Transverse colon (tissue), 4 donors: ENCODE results near the gene RARB. TPM values are rescaled to one million over a fixed set of nuclear protein-coding genes. Genes with fewer than 3 reads are reported as not detected.

ENCODE experiments used
- DNase-seq: peaks from one replicate; pipeline ENCODE4 v3.0.0-alpha.2; 2019
- H3K27ac ChIP-seq, 4 donors: fragments of 200-600 bp; sonication (generic); 2 replicates each; pipeline ENCODE4 v1.5.1; 2016 to 2018; ENCODE audit warnings: inconsistent platforms in 4 of 4
- H3K27me3 ChIP-seq: fragments of 200-600 bp; sonication (generic); 2 replicates; pipeline ENCODE4 v1.5.1; 2017; ENCODE audit warnings: inconsistent platforms
- H3K36me3 ChIP-seq, 4 donors: fragments of 200-600 bp; sonication (generic); 2 replicates each; pipeline ENCODE4 v1.5.1; 2017 to 2019; ENCODE audit warnings: inconsistent platforms in 4 of 4
- H3K4me1 ChIP-seq, 4 donors: fragments of 200-600 bp; sonication (generic); 2 replicates each; pipeline ENCODE4 v1.5.1; 2017 to 2020; ENCODE audit warnings: inconsistent platforms in 4 of 4
- H3K4me3 ChIP-seq, 4 donors: fragments of 200-600 bp; sonication (generic); 1 replicate in 1 of 4; 2 replicates in 3 of 4; pipeline versions ENCODE4 v1.5.1 to v1.6.1; 2017 to 2019; ENCODE audit warnings: inconsistent platforms in 4 of 4
- H3K9me3 ChIP-seq, 2 donors: fragments of 200-600 bp; sonication (generic); 2 replicates each; pipeline ENCODE4 v1.5.1; 2017 to 2019; ENCODE audit warnings: inconsistent platforms in 2 of 2
- CTCF ChIP-seq, 5 experiments: fragments of 200-600 bp in 3 of 5; fragments of 450-650 bp in 2 of 5; sonication (generic) in 3 of 5; IDR thresholded peaks; 1 replicate in 2 of 5; 2 replicates in 3 of 5; pipeline ENCODE4 v1.5.1; 2016 to 2017; ENCODE audit warnings: antibody characterized with exemption in 5 of 5, inconsistent platforms in 3 of 5, mild to moderate bottlenecking in 2 of 5, moderate library complexity in 1 of 5
- EP300 ChIP-seq: sonication (generic); formaldehyde crosslinking; IDR thresholded peaks from one replicate; pipeline ENCODE4 v1.6.1; 2017; ENCODE audit warnings: antibody characterized with exemption, low read depth
- POLR2A ChIP-seq: fragments of 450-650 bp; IDR thresholded peaks from one replicate; pipeline ENCODE4 v1.6.1; 2016; ENCODE audit warnings: antibody characterized with exemption, mild to moderate bottlenecking, moderate library complexity
- POLR2AphosphoS5 ChIP-seq, 3 donors: sonication (generic); formaldehyde crosslinking; IDR thresholded peaks; one replicate each; pipeline ENCODE4 v1.6.1; 2016; ENCODE audit warnings: antibody characterized with exemption in 3 of 3
- WGBS, 2 donors: methylation state at CpG; one replicate each; pipeline ENCODE4 v1.1.5; 2018; ENCODE audit warnings: low coverage in 1 of 2; 5-methylcytosine and 5-hydroxymethylcytosine counted together
- in situ Hi-C, 4 donors: fragments of 200-750 bp; cut with MboI; loops; one replicate each; pipeline versions ENCODE4 v1.15.0 to v1.15.1; 2017; ENCODE audit warnings: low sequenced_read_pairs in 3 of 4, low pct_ligation_motif_present in 1 of 4, low pct_unique_long_range_greater_than_20kb in 1 of 4
- intact Hi-C: fragments of 100-400 bp; cut with DNase I; formaldehyde crosslinking; loops from one replicate; pipeline ENCODE4 v1.15.1; 2023; ENCODE audit warnings: low total_unique reads
- total RNA-seq, 4 donors: library from RNA; depleted of rRNA; stranded (reverse); fragments of >200 nt; gene quantifications; one replicate each; pipeline ENCODE4 v1.1.0, GENCODE V29; 2016

Gene RARB
- total RNA-seq, 4 donors from 2014 or later = 2.4 to 4.5 (median 2.9) TPM; not detected in 1

DNA sequence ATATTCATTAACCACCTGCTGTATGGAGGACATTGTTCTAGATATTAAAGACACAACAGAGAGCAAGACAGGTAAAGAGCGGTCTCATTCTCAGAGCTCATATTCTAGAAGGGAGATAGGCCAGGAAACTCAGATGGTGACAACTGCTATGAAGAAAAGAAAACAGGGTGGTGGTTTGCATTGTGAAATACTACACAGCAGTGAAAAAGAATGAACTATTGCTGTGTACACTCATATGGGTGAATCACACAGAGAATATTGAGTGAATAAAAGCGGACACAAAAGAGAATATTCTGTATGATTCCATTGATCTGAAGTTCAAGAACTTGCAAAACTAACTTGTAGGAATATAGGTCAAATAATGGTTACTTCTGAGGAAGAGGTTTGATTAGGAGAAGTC is 159.9 kb downstream of the RARB start:
- TF ChIP-seq EP300 (no peak), CTCF (IDR thresholded peaks at IDR 0.05) (no peak), POLR2A (no peak), POLR2AphosphoS5 (IDR thresholded peaks at IDR 0.05) (no peak)
- intact Hi-C loops (loop anchor here (10.0 kb wide), 1 partner anchor 813 kb away; no protein-coding TSS in a partner anchor), in situ Hi-C loops (loop anchor here (25.0 kb wide), 4 partner anchors 576 to 826 kb away; no protein-coding TSS in a partner anchor)
- Histone ChIP-seq H3K4me1 (peaks cover 0 to 7% (median 0%) of the 10 kb centered on the region in 4 donors), H3K27ac (no peak overlapping the region), H3K27me3 (no peaks in the 10 kb centered on the region), H3K4me3 (no peak overlapping the region), H3K9me3 (no peaks in the 10 kb centered on the region), H3K36me3 (no peaks in the 10 kb centered on the region)
- no peak for DNase-seq
- 96 to 97% methylated on average over 2 of the region's 2 CpGs for WGBS, 2 donors

- DNase-seq = no peak
- Histone ChIP-seq H3K4me1 (peaks cover 0 to 13% (median under 1%) of the 10 kb centered on the region in 4 donors), H3K36me3 (no peaks in the 10 kb centered on the region), H3K9me3 (no peaks in the 10 kb centered on the region), H3K4me3 (no peak overlapping the region), H3K27me3 (no peaks in the 10 kb centered on the region), H3K27ac (no peak overlapping the region)
- TF ChIP-seq POLR2A = no peak
- intact Hi-C loops = loop anchor here (10.0 kb wide), 1 partner anchor 814 kb away; no protein-coding TSS in a partner anchor
- 73 to 91% methylated on average over 3 to 8 of the region's 8 CpGs for WGBS, 2 donors
- in situ Hi-C loops = loop anchor here (25.0 kb wide), 4 partner anchors 576 to 826 kb away; no protein-coding TSS in a partner anchor
Observed at GRCh38 chr3:25588441-25589103, 160.5 kb downstream of the RARB start.

DNA sequence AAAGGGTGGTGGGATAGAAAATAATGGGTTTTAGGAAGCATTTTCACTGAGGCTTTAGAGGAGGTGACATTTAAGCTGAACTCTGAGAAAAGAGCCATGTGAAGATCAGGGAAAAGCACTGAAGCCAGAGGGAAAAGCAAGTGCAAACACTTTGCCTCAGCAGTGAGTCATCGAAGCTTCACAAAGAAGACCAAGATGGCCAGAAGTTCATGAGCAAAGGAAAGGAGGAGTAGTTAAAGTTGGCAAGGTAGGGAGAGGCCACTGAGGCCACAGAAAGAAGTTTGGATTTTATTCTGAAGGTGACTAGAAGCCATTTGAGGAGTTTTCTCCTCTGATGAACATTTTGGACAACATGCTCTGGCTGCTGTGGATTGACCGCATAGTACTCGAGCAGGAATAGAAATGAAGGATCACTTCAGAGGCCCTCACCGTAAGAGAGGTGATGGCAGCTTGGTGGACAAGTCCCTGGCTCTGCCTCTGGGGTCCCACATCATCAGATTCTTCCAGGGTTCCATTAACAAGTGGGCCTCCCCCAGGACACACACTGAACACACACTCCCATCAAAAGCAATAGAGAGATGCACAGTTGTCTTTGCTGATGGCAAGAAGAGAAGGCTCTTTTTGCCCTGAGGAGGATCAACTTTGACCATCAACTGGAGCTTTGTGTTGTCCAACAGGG is 161.2 kb downstream of the RARB start:
- WGBS, 2 donors = 97 to 100% methylated on average over 1 to 4 of the region's 4 CpGs
- DNase-seq = no peak
- in situ Hi-C loops (loop anchor here (25.0 kb wide), 4 partner anchors 577 to 827 kb away; no protein-coding TSS in a partner anchor), intact Hi-C loops (loop anchor here (10.0 kb wide), 1 partner anchor 814 kb away; no protein-coding TSS in a partner anchor)
- Histone ChIP-seq H3K9me3 (no peaks in the 10 kb centered on the region), H3K36me3 (no peaks in the 10 kb centered on the region), H3K4me3 (no peak overlapping the region), H3K27me3 (no peaks in the 10 kb centered on the region), H3K27ac (no peak overlapping the region), H3K4me1 (peaks cover 0 to 17% (median 1%) of the 10 kb centered on the region in 4 donors)
- TF ChIP-seq EP300 (no peak), POLR2A (no peak)

DNA sequence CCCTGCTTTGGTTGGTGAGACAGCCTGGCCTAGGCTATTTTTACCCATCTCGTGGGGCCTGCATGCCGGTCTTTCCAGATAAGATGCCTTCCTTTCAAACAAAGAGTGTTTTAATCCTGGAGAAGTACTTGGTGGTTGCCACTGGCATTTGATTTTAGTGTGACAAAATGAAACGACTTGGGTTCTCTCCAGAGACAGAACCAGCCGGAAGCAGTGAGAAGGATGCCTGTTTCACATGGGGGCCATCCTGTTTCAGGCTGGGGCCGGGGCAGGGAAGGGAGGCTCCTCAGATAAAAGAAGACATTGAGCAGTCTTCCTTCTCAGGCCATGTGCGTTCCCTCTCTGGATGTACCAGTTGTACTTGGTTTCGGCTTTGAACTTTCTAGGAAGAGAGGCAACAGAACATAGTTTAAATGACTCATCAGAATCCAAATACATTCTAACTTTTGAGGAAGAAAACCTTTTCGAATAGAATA is 161.8 kb downstream of the RARB start:
- Histone ChIP-seq H3K27me3 (no peaks in the 10 kb centered on the region), H3K9me3 (no peaks in the 10 kb centered on the region), H3K27ac (no peak overlapping the region), H3K36me3 (no peaks in the 10 kb centered on the region), H3K4me1 (peaks cover 0 to 17% (median 1%) of the 10 kb centered on the region in 4 donors), H3K4me3 (no peak overlapping the region)
- DNase-seq = no peak
- 77 to 90% methylated on average over 5 to 8 of the region's 8 CpGs for WGBS, 2 donors
- TF ChIP-seq POLR2A (no peak), POLR2AphosphoS5 (IDR thresholded peaks at IDR 0.05) (no peak), EP300 (no peak), CTCF (IDR thresholded peaks at IDR 0.05) (no peak)
- intact Hi-C loops = loop anchor here (10.0 kb wide), 1 partner anchor 815 kb away; no protein-coding TSS in a partner anchor
- in situ Hi-C loops = loop anchor here (10.0 to 25.0 kb wide), 5 partner anchors 578 to 828 kb away; no protein-coding TSS in a partner anchor

- H3K36me3 ChIP-seq = no peaks in the 10 kb centered on the region
- no peak overlapping the region for H3K4me3 ChIP-seq
- DNase-seq = no peak
- no peaks in the 10 kb centered on the region for H3K9me3 ChIP-seq
- no peak overlapping the region for H3K27ac ChIP-seq
- no peaks in the 10 kb centered on the region for H3K27me3 ChIP-seq
- in situ Hi-C loops = loop anchor here (10.0 to 25.0 kb wide), 5 partner anchors 580 to 830 kb away; no protein-coding TSS in a partner anchor
- WGBS, 2 donors = 37% methylated on average over 3 of the region's 3 CpGs; no CpG with 5 or more reads in 1 of the 2 donors
- TF ChIP-seq POLR2AphosphoS5 (IDR thresholded peaks at IDR 0.05) (no peak), POLR2A (no peak), EP300 (no peak), CTCF (IDR thresholded peaks at IDR 0.05) (no peak)
- peaks cover 0 to 17% (median 1%) of the 10 kb centered on the region in 4 donors for H3K4me1 ChIP-seq
- intact Hi-C loops = no loop called here
Observed at GRCh38 chr3:25592510-25592968, 164.5 kb downstream of the RARB start.
